Stimulated activated CD8-positive, alpha-beta memory T cell treated with anti-CD3 and anti-CD28 coated beads, Interleukin-7, amount 100 ng/mL, for 24 hours (primary cell): ENCODE measurements around the gene ALG9.

ENCODE experiments used
- DNase-seq: peaks from one replicate; pipeline ENCODE4 v3.0.0-alpha.2; 2020; ENCODE audit warnings: low read depth

The ALG9 gene

DNA sequence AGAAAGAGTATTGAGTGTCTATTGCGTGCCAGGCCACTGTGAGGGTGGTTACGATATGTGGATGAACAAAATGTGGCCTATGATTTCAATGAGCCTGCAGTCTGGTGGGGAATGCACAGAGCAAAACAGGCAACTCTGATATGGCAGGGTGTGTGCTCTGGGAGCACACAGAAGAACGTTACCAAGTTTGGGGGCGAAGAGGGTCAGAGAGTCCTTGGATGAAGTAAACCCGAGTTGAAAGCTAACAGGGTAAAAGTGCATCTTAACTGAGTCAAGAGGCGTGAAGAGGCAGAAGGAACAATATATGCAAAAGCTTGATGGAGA is 8.2 kb upstream of the ALG9 start:
- no peak for DNase-seq

DNA sequence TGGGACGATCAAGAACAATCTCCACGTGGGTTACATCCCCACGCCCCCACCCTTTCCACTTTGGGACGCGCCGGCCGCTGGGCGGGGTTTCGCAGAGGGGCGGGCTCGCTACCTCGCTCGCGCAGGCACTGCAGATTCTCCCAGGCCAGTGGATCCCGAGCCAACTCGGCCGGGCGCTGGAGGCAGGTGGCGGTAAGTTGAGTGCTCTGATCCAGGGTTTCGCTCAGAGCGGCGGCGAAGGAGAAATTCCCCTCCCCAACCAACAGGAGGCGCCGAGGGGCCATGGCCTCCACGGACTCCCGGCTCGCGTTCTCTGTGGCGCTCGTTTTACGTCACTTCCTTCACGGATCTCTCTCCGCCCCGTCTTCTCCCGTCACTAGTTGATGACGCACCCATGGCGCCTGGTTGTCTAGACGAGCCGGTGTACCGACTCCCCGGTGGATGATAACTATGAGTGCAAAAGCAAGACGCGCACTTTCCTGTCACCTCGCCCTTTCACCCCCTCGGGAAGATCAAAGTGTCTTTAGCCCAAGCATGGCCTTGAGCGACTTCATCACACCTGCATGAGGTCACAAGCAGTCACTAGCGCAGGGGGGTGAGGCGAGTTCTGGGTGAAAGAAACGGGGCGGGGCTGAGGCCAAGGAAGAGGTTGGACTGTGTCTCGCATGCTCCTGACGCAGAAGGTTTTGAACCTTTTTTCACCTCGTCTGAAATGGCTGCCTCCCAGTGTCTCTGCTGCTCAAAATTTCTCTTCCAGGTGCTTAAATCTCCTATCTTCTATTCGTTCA is 7.7 kb upstream of the ALG9 start, which contains the start of the genes CFAP68 and FDXACB1:
Gene CFAP68 (plus strand): TSS at position 693 of the 788 bp plus-strand sequence. CDS start 20 bp downstream, at position 713.
Gene FDXACB1 (minus strand): TSS at position 317 of the 788 bp plus-strand sequence. CDS start 33 bp downstream, at position 284.
- peak; percentile 83 for DNase-seq

- DNase-seq: no peak
These were observed 7.0 kb upstream of the ALG9 start for GRCh38 chr11:111878385-111878848.

GRCh38 chr11:111871693-111872161 is 346 bp upstream of the ALG9 start:
- no peak for DNase-seq

- no peak for DNase-seq
These were observed 877 bp downstream of the ALG9 start for GRCh38 chr11:111870522-111870885.

DNA sequence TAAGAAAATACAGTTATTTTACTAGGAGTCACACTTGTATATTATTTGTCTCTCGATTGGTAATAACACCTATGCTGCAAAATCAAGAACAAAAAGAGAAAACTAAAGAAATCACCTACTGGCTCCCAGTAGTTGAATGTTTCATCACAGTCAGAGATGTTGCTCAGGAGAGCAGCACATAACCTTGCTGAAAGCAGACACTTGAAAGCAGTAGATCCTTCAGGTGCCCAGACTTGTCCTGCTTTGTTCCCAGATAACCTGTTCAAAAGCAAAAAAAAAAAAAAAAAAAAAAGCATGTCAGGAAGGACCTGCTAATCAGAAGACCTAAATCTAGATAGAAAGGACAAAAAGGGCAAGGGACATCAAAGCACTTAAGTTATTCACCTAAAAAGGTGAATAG is 1.3 kb downstream of the ALG9 start:
- no peak for DNase-seq

DNA sequence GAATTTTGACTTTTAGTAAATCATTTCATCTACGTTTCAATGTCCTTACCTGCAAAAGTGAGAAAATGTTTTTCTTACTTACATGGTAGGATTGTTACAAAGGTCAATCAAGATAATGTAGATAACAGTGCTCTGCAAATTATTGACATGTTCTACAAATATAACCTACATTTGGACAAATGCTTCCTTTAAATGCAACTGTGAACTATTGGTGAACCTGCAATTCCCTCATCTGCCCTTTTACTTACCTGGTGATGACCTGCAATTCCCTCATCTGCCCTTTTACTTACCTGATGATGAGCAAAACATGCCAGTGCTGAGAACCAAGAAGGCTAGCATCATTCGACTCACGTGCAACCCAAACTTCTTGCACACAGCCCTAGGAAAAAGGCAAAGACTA is 11.1 kb downstream of the ALG9 start:
- DNase-seq: no peak

DNA sequence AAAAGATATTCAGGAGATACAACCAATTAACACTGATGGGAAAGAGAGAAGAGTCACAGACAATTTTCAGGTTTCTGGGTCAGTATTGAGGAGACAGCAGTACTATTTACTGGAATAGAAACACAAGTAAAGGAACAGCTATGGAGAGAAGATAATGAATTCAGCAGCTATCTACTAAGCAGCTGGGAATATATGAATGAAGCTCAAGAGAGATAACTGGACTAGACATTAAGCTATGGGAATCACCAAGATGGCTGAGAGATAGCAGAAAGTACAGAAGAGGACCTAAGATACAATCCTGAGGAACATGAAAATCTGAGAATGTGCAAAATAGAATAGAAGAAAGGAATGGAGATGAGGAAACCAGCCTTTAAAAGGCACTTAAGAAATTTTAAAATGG is 15.9 kb downstream of the ALG9 start:
- no peak for DNase-seq

- no peak for DNase-seq
These were observed 19.3 kb downstream of the ALG9 start for GRCh38 chr11:111852103-111852502.

- DNase-seq: no peak
These were observed 19.7 kb downstream of the ALG9 start for GRCh38 chr11:111851636-111852035.

GRCh38 chr11:111851067-111851466 is 20.3 kb downstream of the ALG9 start:
- DNase-seq: no peak

- DNase-seq: no peak
These were observed 21.8 kb downstream of the ALG9 start for GRCh38 chr11:111849631-111850030.

DNA sequence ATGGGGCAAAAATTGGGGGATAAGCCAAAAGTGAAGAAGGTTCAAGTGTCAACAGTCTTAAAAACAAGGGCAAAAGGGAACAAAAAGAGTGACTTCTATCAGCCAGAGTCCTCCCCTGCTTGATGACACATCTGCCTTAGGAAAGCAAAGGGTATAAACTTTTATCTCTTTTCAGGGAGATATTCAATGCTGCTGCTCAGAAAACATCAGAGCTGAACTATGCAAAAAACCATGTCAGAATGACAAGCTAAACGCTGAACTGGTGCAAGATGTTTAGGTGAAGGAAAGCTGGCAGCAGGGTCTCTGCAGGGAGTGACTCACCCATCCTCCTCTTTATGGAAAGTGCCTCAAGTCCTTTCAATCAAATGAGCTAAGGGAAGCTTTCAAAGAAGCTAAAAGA is 24.7 kb downstream of the ALG9 start:
- DNase-seq: no peak

- DNase-seq: no peak
These were observed 25.3 kb downstream of the ALG9 start for GRCh38 chr11:111846063-111846462.

DNA sequence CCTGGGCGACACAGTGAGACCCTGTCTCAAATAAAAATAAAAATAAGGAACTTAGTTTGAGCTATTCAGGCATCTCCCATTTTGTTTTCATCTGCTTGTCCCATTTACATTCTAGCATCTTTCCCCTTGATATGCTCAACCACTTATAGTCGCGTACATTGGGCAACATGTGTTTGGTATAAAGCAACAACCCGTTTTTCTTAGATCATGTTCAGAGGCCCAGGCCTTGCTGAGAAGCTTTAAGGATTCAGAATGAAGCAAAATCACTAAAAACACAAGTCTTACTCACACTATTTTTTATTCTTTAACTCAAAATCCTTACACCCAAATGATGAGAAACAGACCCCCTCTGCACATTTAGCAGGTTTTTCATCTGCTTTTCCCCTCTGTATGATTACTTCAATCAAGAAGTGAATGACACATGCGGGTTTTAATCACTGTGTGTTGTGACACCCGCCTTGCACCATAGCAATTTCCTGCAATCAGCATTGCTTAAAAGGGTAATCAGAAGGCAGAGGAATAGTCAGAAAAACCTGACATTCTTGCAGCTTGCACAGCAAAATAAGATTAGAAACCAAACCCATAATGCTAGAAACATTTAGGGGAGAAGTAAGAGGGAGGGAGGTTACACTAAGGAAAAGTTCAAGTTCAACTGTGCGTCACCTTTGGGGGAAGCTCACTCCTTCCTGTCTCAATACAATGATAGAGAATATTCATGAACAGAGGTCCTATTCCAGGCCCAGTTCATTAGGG is 25.9 kb downstream of the ALG9 start:
- DNase-seq: no peak

GRCh38 chr11:111843661-111844060 is 27.7 kb downstream of the ALG9 start:
- DNase-seq: no peak

DNA sequence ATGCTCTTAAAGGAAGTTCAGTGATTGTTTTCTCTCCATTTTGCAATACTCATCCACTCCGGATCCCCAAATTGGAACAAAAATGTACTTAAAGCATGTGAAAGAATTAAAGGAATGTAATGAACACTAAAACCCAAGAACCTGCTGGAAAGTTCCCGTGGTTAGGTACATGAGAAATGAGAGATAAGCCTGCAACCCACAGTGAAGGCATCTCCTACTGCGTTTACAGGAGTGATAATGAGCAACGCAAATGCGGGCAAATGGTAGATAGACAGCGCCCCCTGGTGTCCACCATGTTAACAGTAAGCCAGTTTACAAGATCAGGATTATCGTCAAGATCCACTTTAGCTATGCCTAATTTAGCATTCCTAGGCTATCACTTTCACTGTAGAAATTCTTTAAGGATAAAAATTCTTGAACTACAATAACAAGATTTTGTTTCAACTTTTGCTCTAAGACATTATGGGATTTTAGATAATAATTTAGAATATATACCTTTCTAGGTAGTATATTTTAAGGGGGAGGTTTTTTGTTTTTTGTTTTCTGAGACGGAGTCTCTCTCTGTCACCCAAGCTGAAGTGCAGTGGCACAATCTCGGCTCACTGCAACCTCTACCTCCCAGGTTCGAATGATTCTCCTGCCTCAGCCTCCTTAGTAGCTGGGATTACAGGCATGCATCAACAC is 29.9 kb downstream of the ALG9 start:
- peak; percentile 84 for DNase-seq

- DNase-seq: no peak
These were observed 31.2 kb downstream of the ALG9 start for GRCh38 chr11:111840143-111840542.

- no peak for DNase-seq
These were observed 33.3 kb downstream of the ALG9 start for GRCh38 chr11:111838054-111838453.

- DNase-seq: no peak
These were observed 34.0 kb downstream of the ALG9 start for GRCh38 chr11:111837366-111837891.

- no peak for DNase-seq
These were observed 34.7 kb downstream of the ALG9 start for GRCh38 chr11:111836721-111837120.

DNA sequence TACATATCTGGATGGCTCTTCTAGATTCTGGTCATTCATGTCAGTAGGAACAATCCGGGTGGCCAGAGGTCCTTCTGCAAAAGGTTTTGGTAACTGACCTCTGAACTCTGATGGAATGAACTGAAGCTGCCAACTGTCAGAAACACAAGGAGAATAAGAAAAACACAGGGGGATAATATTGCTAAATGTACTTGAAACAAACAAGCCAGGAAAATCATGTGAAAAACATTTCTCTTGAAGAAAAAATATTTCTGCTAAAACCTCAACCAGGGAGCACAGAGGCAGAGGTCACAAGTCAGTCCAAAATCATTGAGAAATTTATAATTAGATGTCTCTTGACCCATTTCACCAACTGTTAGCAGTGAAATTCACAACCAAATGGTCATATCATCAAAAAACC is 35.2 kb downstream of the ALG9 start:
- no peak for DNase-seq
